CD4-positive, alpha-beta T cell treated with Interleukin-21 for 1 hour (primary cell): Measurements from ENCODE around the gene TAS1R3.
"Not testable (repeated sequence)": the region's sequence is repeated elsewhere in the genome, so short reads cannot be mapped to it uniquely, and the experiment has no call there.

Source experiments
- DNase-seq: peaks from one replicate; pipeline ENCODE4 v3.0.0-alpha.2; 2020

The TAS1R3 gene

GRCh38 chr1:1309251-1310108, 21.6 kb upstream of the TAS1R3 start:
- DNase-seq = no peak

GRCh38 chr1:1310109-1310385, 21.0 kb upstream of the TAS1R3 start:
- DNase-seq = no peak

DNA sequence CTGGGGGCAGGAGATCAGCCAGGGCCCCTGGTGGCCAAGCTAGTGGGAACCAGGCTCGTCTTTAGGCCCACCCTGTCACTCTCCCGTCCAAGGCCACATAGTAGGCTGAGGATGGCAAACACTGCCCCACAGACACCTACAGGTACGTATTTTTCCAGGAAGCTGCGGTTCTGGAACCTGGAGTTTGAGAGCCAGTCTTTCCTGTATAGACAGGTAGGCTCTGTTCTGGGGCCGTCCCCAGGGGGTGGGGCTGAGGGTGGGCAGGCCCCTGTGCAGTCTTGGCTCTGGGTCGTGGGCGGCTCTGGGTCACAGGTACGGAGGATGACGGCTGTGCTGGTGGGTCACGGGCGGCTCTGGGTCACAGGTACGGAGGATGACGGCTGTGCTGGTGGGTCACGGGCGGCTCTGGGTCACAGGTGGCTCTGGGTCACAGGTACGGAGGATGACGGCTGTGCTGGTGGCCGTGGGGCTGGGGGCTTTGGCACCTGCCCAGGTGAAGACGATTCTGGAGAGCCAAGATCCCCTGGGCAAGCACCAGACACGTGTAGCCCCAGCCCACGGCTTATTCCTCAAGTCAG, 20.5 kb upstream of the TAS1R3 start:
- no peak for DNase-seq

DNA sequence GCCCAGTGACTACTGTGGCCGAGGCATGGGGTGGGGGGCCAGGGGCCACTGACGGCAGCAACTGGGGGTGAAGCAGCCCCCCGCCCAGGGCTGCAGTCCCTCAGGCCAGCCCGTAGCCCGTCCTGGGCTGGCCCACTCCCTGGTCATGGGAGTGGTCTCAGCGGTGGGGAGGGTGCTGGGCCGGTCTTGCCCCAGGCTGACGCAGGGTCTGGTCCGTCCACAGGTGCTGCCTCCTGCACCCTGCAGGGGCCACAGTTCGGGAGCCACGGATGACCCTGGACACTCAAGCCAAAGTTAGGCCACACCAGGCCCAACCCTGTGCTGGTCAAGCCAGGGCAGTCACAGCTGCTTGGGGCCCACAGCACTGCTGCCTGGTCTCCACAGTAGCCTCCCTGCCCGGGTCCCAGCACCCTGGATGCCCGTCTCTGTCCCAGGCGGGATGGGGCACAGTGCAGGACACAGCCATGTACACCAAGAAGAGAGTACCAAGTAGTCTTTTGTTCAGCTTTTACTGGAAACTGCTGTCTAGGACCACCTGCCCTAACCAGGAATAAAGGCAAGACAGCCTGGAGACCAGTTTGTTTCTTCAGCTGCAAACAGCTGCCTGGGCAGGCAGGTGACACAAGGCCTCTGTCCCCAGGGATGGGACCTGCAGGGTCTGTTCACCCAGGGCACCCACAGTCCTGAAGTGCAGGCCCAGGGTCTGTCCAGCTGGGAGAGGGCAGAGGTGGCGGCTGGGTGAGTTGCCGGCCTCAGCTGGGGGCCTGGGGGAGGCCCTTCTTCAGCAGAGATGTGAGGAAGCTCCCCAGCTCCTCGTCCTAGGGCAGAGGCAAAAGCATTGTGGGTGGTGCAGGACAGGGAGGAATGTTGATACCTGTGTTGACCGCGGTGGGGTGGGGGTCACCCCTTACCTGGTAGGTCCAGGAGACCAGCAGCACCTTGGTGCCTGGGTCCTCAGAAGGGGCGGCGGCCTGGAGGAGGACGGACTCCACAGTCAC, 19.7 kb upstream of the TAS1R3 start:
- DNase-seq = no peak

DNA sequence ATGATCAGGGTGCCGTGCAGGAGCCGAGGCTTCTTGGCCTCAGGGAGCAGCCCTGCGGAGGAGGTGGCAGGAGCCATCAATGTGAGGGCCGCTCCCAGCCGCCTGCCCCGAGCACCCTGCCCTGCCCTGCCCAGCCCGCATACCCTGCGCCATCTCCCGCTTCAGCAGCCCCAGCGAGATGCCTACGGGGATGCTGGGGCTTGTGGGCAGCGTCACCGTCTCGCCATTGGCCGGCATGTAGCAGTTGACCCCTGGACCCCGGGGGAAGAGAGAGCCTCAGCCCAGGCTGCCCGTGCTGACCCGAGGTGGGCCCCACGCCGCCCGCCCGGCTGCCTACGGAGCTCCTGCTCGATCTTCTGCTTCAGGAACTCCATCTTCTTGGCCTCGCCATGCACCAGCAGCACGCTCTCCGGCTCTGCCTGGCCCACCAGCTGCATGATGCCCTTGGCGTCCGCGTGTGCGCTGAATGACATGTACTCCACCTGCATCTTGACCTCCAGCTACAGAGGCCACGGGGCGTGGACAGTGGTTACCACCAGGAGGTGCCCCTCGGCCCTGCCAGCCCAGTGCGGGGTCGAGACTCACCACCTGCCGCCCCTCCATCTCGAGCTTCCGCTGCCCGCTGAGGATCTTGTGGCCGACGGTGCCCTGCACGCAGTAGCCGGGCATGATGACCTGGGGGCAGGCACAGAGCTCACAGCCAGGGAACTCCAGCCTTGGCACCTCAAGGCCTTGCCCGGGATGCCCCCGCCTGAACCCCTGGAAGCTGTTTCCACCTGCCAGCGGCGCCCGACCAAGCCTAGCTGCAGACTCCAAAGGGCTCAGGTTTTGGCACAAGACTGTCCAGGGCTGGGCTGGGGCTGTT, 18.4 kb upstream of the TAS1R3 start:
- DNase-seq = no peak

DNA sequence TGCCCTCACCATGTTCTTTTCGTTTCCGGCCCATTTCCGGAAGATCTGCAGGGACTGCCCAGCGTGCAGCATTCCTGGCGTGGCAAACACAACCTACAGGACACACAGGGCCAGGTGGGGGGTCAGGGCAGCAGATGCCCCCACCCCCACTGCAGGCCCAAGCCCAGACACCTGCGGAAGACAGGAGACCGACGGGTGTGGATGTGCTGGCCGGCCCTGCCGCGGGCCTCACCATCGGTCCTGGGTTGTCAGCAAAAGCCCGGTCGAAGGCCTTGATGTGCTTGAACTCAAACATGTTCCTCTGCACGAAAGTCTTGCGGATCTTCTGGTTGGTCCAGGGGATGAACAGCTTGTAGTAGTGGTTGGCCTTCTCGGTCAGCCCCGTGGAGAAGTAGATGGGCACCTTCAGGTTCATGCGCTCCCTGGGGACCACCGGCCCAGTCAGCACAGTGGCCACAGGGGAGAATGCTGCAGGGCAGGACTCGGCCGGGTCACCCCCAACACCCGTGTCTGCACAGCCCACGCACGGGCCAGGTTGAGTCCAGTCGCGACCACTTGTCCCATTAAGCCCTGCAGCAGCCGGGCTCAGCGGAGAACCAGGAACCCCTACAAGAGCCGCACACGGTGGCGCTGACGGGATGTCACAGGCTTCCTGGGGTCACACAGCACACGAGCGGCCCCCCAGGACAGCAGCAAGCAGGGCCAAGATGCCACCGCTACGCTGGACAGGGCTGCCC, 17.4 kb upstream of the TAS1R3 start:
- DNase-seq = no peak

DNA sequence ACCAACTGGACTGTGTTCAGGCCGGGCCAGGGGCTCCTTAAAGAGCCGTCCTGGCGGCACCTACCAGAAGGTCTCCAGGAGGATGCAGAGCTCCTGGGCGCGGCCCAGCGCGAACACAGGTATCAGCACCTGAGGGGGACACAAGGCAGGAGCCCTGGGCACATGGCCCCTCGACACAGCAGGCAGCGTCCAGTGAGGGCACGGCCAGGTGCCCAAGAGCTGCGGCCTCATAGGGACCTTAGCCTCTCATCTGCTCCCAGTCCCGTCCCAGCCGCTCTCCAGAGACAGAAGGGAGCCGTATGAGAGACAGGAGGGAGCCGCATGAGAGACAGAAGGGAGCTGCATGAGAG, 16.9 kb upstream of the TAS1R3 start:
- no peak for DNase-seq

GRCh38 chr1:1314678-1315335, 16.3 kb upstream of the TAS1R3 start:
- no peak for DNase-seq

GRCh38 chr1:1315435-1315954, 15.6 kb upstream of the TAS1R3 start:
- DNase-seq = no peak

GRCh38 chr1:1316199-1316598, 14.9 kb upstream of the TAS1R3 start:
- DNase-seq = not testable (repeated sequence)

- DNase-seq = no peak
Observed at GRCh38 chr1:1317420-1317819, 13.7 kb upstream of the TAS1R3 start.

DNA sequence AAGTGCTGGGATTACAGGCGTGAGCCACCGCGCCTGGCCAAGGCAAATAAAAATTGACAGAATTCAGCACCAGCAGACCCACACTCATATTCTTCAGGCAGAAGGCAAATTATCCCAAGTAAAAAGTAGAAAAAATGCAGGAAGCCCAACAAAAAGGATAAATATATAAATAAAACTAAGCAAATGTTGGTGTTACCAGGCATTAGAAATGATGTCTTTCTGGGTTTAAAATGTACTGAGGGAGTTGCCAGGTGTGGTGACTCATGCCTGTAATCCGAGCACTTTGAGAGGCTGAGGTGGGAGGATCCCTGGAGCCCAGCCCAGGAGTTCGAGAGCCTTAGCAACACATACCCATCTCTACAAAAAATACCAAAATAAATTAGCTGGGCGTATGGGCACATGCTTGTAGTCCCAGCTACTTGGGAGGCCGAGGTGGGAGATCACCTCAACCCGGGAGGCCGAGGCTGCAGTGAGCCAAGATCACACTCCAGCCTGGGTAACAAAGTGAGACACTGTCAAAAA, 12.9 kb upstream of the TAS1R3 start:
- DNase-seq = no peak

DNA sequence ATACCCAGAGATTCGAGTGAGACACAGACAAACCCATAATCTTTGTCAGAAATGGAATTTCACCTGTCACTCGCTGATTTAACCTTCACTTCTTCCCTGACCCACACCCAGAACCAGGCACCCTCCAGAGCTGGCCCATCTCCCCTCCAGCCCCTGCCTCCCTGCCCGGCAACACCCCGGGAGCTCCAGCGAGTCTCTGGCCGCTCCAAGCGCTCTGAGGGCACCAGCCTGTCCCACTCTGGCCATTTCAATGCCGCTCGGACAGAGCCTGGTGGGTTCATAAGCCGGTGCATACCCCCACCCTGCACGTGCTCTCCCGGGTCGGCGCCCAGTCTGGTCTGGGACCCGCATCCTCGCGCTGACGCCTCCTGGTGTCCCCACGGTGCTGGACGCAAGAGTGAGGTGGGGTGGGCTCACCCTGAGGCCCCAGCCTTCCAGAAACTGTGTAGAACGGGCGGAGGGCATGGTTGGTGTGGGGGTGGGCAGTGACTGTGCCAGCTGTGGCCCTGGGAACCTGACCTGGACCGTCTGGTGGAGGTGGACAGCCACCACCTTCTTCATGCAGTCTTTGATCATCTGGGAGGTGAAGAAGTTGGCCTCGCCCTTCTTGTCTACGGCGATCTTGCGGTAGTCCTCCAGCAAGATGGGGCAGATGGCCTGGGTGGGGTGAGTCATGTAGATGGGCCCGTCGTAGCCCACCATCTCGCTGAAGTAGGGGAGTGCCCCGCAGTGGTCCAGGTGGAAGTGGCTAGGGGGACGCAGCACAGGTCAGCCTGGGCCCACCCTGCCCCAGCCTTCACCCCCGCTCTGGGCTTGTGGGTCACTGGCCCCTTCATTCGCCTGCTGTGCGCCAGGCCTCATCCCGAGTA, 12.1 kb upstream of the TAS1R3 start:
- DNase-seq = no peak

- no peak for DNase-seq
Observed at GRCh38 chr1:1319646-1319941, 11.5 kb upstream of the TAS1R3 start.

DNA sequence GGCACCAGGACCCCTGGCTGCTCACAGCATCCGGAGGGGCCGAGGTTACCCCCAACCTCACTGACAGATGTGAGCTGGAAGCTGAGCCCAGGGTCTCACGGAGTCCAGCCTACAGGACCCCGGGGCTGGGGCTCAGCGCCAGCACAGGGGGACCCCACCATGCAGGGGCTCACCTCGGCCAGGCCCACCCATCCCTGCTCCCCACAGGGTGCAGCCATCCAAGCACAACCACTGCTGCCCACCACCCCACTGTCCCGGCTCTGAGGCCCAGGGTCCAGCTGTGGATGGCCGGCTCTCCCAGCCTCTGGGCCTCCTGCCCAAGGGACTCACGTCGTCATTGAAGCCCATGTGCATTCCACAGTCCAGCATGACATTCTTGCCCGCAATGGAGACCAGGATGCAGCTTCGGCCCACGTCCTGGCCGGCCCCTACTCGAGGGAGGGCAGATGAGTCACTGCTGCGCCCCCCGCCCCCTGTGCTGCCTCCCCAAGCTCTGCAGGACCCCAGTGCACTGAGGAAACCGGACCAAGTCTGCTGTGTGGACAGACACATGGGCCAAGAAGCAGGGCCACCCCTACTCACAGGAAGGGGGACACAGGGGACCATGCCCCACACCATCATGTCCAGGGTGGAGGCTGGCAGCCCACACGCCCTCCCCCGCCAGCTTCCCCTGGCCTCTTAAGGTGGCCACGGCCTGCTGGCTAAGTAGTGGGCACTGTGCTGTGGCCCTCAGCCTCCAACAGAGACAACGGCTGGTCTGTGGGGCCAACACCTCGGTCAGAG, 10.2 kb upstream of the TAS1R3 start:
- no peak for DNase-seq

GRCh38 chr1:1321477-1321876, 9.6 kb upstream of the TAS1R3 start:
- no peak for DNase-seq

- no peak for DNase-seq
Observed at GRCh38 chr1:1322418-1322817, 8.7 kb upstream of the TAS1R3 start.

DNA sequence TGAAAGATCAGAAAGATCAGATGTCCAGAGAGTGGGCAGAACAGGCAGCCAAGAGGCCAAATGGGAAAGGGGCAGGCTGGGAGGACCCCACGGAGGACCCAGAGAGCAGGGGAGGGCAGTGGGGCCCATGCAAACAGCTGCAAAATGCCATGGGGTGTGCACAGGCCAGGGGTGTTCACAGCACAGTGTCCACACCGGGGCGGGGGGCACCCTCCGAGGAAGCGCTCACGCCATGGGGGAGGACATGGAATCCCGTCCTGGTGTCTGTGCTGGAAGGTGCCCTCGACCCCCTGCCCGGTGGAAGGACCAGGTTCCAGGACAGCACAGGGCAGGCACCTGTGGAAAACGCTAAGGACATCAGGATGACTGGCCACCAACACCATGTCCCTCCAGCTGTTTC, 8.1 kb upstream of the TAS1R3 start:
- no peak for DNase-seq

DNA sequence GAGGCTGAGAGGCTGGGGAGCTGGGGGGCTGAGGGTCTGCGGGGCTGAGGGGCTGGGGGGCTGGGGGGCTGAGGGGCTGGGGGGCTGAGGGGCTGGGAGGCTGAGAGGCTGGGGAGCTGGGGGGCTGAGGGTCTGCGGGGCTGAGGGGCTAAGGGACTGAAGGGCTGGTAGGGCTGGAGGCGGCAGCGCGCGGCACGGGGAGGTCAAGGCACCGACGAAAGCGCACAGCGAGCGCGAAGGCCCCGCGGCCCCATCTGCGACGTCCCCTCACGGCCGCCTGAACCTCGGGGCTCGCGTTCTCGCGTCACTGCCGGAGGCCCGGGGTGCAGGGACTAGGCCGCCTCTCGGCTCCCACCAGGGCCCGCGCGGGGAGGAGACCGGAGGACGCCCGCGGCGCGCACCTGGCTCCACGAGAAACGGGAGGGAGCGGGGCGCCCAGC, 7.0 kb upstream of the TAS1R3 start:
- DNase-seq = no peak
